GM23338 (cell line): ENCODE data around the gene UGGT2. TPM values are rescaled to one million over a fixed set of nuclear protein-coding genes. Genes with fewer than 3 reads are reported as not detected.
"Not testable (repeated sequence)": the region's sequence is repeated elsewhere in the genome, so short reads cannot be mapped to it uniquely, and the experiment has no call there.

ENCODE experiments used
- ATAC-seq: fragments of 200-7000 bp; cut with Tn5 transposase; 3 replicates; pipeline ENCODE4 v1.9.1; 2020
- DNase-seq: peaks from one replicate; pipeline ENCODE4 v3.0.0-alpha.2; 2015; ENCODE audit warnings: low spot score
- H2AFZ ChIP-seq: fragments of 200-600 bp; sonication (generic); 2 replicates; pipeline ENCODE4 v1.8.0; 2016; ENCODE audit warnings: antibody characterized with exemption, mild to moderate bottlenecking, moderate library complexity
- H3F3A ChIP-seq: fragments of 200-600 bp; sonication (generic); replicated peaks from 2 replicates; pipeline ENCODE4 v1.8.0; 2017; ENCODE audit warnings: antibody characterized with exemption, mixed run types, low read depth
- H3K27ac ChIP-seq: fragments of 200-600 bp; sonication (generic); 2 replicates; pipeline ENCODE4 v1.6.1; 2016; ENCODE audit warnings: low read depth
- H3K27me3 ChIP-seq: fragments of 200-600 bp; sonication (generic); 2 replicates; pipeline ENCODE4 v1.8.0; 2016; ENCODE audit warnings: mild to moderate bottlenecking, mixed run types, moderate library complexity; ENCODE audit not compliant: insufficient read depth
- H3K36me3 ChIP-seq: fragments of 200-600 bp; sonication (generic); 2 replicates; pipeline ENCODE4 v1.8.0; 2016; ENCODE audit warnings: mild to moderate bottlenecking; ENCODE audit not compliant: insufficient read depth
- H3K4me1 ChIP-seq: fragments of 200-600 bp; sonication (generic); 2 replicates; pipeline ENCODE4 v1.8.0; 2016; ENCODE audit warnings: mild to moderate bottlenecking, moderate library complexity; ENCODE audit not compliant: insufficient read depth
- H3K4me2 ChIP-seq: fragments of 200-600 bp; sonication (generic); 2 replicates; pipeline ENCODE4 v1.7.1; 2017; ENCODE audit warnings: mixed run types
- H3K4me3 ChIP-seq: fragments of 200-600 bp; sonication (generic); 2 replicates; pipeline ENCODE4 v1.6.1; 2016; ENCODE audit warnings: mixed run types
- H3K79me2 ChIP-seq: fragments of 200-600 bp; sonication (generic); replicated peaks from 2 replicates; pipeline ENCODE4 v1.8.0; 2017; ENCODE audit warnings: mild to moderate bottlenecking; ENCODE audit not compliant: insufficient read depth
- H3K9me2 ChIP-seq: fragments of 200-600 bp; sonication (generic); 2 replicates; pipeline ENCODE4 v1.8.0; 2017; ENCODE audit not compliant: insufficient read depth
- H4K20me1 ChIP-seq: fragments of 200-600 bp; sonication (generic); replicated peaks from 2 replicates; pipeline ENCODE4 v1.8.0; 2017; ENCODE audit warnings: mild to moderate bottlenecking; ENCODE audit not compliant: insufficient read depth
- H3K27ac Mint-ChIP-seq: 2 replicates; pipeline ENCODE4 v1.8.0; 2020; ENCODE audit warnings: inconsistent platforms, mild to moderate bottlenecking, moderate library complexity, mixed read lengths
- H3K27me3 Mint-ChIP-seq: 3 replicates; pipeline ENCODE4 v1.8.0; 2022; ENCODE audit warnings: low read depth, mild to moderate bottlenecking, moderate library complexity, mixed read lengths, inconsistent platforms; ENCODE audit not compliant: insufficient read depth, poor library complexity
- H3K36me3 Mint-ChIP-seq: 3 replicates; pipeline ENCODE4 v1.8.0; 2021; ENCODE audit warnings: low read depth, mild to moderate bottlenecking, inconsistent platforms, moderate library complexity, mixed read lengths
- H3K4me1 Mint-ChIP-seq: 3 replicates; pipeline ENCODE4 v1.8.0; 2020; ENCODE audit warnings: mild to moderate bottlenecking, inconsistent platforms, mixed read lengths
- H3K4me3 Mint-ChIP-seq: 3 replicates; pipeline ENCODE4 v1.8.0; 2021; ENCODE audit warnings: moderate library complexity, mild to moderate bottlenecking, inconsistent platforms, mixed read lengths
- H3K9me3 Mint-ChIP-seq: 3 replicates; pipeline ENCODE4 v1.8.0; 2020; ENCODE audit warnings: moderate library complexity, mild to moderate bottlenecking, inconsistent platforms, mixed read lengths
- CREB1 ChIP-seq: fragments of 250-450 bp; sonication (Bioruptor Pico); IDR thresholded peaks from 2 replicates; pipeline ENCODE4 v1.5.0; 2020; ENCODE audit warnings: low read depth, mild to moderate bottlenecking, moderate library complexity
- EZH2 ChIP-seq: fragments of 200-600 bp; sonication (generic); IDR thresholded peaks from one replicate; pipeline ENCODE4 v1.8.0; 2017; ENCODE audit warnings: antibody characterized with exemption, mild to moderate bottlenecking, low read depth; ENCODE audit not compliant: unreplicated experiment
- NANOG ChIP-seq: IDR thresholded peaks from 2 replicates; pipeline ENCODE4 v1.6.1; 2016; ENCODE audit warnings: antibody characterized with exemption, borderline replicate concordance
- POLR2AphosphoS5 ChIP-seq: IDR thresholded peaks from 2 replicates; pipeline ENCODE4 v1.6.1; 2016; ENCODE audit warnings: antibody characterized with exemption, low read depth
- STAT1 ChIP-seq: IDR thresholded peaks from one replicate; pipeline ENCODE4 v1.6.1; 2016; ENCODE audit warnings: antibody characterized with exemption; ENCODE audit not compliant: unreplicated experiment
- ZNF114 ChIP-seq: fragments of 250-450 bp; sonication (Bioruptor Pico); IDR thresholded peaks from 2 replicates; pipeline ENCODE4 v1.5.0; 2020; ENCODE audit warnings: mild to moderate bottlenecking, moderate library complexity
- polyA plus RNA-seq: library from polyadenylated mRNA; unstranded; fragments of >200 nt; fragmentation: Nextera tagmentation; extraction: Ambion mirVana; gene quantifications from 2 replicates; pipeline ENCODE4 v1.2.1, GENCODE V29; 2016
- total RNA-seq: library from RNA; depleted of rRNA; stranded (reverse); fragments of >200 nt; shearing (Covaris generic); gene quantifications from 2 replicates; pipeline ENCODE4 v1.2.3, GENCODE V29; 2014
- TF ChIP-seq, protein P1 (sequence below): fragments of 250-450 bp; sonication (Bioruptor Pico); IDR thresholded peaks from 2 replicates; pipeline ENCODE4 v1.5.0; 2020; ENCODE audit warnings: mild to moderate bottlenecking, moderate library complexity
- TF ChIP-seq, protein P2 (sequence below): IDR thresholded peaks from 2 replicates; pipeline ENCODE4 v1.6.1; 2016; ENCODE audit warnings: antibody characterized with exemption
- TF ChIP-seq, protein P3 (sequence below), 2 experiments: fragments of 200-600 bp in 1 of 2; sonication (generic) in 1 of 2; conservative IDR thresholded peaks; 2 replicates each; pipeline versions ENCODE4 v1.5.1 to v1.6.1; 2016 to 2017; ENCODE audit warnings: antibody characterized with exemption in 2 of 2, low read depth in 2 of 2, mild to moderate bottlenecking in 2 of 2, moderate library complexity in 1 of 2

The UGGT2 gene
- total and polyA plus RNA-seq, 2 experiments from 2014 or later, result 44.0 to 60.5 TPM

DNA sequence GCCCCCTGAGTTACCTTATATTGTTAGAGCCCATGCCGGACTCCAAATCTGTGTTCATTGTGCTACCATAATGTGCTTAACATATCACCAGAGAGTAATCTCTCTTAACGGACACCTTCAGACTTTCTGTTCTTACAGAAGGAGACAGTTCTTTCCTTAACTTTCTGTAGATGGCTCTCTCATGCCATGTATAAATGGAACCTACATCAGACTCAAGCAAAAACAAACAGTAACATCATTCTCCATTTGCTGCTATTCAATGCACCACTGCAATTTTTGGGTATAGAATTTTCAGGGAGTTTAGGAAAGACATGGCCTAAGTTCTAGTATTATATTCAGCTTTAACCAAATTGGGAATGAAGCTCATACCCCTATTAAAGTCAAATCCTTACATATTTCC, 12.6 kb upstream of the UGGT2 start (continued):
- TF ChIP-seq, protein P1, sequence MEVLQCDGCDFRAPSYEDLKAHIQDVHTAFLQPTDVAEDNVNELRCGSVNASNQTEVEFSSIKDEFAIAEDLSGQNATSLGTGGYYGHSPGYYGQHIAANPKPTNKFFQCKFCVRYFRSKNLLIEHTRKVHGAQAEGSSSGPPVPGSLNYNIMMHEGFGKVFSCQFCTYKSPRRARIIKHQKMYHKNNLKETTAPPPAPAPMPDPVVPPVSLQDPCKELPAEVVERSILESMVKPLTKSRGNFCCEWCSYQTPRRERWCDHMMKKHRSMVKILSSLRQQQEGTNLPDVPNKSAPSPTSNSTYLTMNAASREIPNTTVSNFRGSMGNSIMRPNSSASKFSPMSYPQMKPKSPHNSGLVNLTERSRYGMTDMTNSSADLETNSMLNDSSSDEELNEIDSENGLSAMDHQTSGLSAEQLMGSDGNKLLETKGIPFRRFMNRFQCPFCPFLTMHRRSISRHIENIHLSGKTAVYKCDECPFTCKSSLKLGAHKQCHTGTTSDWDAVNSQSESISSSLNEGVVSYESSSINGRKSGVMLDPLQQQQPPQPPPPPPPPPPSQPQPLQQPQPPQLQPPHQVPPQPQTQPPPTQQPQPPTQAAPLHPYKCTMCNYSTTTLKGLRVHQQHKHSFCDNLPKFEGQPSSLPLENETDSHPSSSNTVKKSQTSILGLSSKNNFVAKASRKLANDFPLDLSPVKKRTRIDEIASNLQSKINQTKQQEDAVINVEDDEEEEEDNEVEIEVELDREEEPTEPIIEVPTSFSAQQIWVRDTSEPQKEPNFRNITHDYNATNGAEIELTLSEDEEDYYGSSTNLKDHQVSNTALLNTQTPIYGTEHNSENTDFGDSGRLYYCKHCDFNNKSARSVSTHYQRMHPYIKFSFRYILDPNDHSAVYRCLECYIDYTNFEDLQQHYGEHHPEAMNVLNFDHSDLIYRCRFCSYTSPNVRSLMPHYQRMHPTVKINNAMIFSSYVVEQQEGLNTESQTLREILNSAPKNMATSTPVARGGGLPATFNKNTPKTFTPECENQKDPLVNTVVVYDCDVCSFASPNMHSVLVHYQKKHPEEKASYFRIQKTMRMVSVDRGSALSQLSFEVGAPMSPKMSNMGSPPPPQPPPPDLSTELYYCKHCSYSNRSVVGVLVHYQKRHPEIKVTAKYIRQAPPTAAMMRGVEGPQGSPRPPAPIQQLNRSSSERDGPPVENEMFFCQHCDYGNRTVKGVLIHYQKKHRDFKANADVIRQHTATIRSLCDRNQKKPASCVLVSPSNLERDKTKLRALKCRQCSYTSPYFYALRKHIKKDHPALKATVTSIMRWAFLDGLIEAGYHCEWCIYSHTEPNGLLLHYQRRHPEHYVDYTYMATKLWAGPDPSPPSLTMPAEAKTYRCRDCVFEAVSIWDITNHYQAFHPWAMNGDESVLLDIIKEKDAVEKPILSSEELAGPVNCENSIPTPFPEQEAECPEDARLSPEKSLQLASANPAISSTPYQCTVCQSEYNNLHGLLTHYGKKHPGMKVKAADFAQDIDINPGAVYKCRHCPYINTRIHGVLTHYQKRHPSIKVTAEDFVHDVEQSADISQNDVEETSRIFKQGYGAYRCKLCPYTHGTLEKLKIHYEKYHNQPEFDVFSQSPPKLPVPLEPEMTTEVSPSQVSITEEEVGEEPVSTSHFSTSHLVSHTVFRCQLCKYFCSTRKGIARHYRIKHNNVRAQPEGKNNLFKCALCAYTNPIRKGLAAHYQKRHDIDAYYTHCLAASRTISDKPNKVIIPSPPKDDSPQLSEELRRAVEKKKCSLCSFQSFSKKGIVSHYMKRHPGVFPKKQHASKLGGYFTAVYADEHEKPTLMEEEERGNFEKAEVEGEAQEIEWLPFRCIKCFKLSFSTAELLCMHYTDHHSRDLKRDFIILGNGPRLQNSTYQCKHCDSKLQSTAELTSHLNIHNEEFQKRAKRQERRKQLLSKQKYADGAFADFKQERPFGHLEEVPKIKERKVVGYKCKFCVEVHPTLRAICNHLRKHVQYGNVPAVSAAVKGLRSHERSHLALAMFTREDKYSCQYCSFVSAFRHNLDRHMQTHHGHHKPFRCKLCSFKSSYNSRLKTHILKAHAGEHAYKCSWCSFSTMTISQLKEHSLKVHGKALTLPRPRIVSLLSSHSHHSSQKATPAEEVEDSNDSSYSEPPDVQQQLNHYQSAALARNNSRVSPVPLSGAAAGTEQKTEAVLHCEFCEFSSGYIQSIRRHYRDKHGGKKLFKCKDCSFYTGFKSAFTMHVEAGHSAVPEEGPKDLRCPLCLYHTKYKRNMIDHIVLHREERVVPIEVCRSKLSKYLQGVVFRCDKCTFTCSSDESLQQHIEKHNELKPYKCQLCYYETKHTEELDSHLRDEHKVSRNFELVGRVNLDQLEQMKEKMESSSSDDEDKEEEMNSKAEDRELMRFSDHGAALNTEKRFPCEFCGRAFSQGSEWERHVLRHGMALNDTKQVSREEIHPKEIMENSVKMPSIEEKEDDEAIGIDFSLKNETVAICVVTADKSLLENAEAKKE (CRISPR knock-in tag), result no peak
- TF ChIP-seq ZNF114, result no peak
- TF ChIP-seq NANOG, result no peak
- no peak for TF ChIP-seq STAT1
- no peak for TF ChIP-seq CREB1 (CRISPR knock-in tag)
- TF ChIP-seq, protein P2, sequence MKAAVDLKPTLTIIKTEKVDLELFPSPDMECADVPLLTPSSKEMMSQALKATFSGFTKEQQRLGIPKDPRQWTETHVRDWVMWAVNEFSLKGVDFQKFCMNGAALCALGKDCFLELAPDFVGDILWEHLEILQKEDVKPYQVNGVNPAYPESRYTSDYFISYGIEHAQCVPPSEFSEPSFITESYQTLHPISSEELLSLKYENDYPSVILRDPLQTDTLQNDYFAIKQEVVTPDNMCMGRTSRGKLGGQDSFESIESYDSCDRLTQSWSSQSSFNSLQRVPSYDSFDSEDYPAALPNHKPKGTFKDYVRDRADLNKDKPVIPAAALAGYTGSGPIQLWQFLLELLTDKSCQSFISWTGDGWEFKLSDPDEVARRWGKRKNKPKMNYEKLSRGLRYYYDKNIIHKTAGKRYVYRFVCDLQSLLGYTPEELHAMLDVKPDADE, result no peak
- no peak for TF ChIP-seq EZH2
- TF ChIP-seq POLR2AphosphoS5, result no peak

DNA sequence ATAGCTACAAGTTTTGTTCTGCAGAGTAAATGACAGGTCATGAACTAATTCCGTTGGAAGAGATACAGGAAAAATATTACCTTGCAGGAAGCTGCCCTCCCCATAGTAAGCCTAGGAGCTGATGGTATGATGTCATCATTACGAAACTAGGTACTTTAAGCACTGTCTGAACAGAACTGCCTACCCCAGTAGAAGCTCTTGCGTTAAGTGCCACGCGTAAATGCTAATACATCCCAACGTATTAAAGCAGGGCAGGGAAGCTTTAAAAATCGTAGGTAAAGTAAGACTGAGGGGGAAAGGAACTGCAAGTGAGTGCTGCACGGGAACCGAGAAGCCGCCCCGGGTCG, 572 bp downstream of the UGGT2 start:
- Histone ChIP-seq H3K4me2 (peak overlapping the region; percentile 76), H3K4me1 (no peaks in the 10 kb centered on the region), H3K27ac (no peak overlapping the region), H3K36me3 (no peaks in the 10 kb centered on the region), H3K9me2 (no peaks in the 10 kb centered on the region; the same call in 1 of the 2 replicates), H4K20me1 (peaks cover 25% of the 10 kb centered on the region; the same call in 1 of the 2 replicates), H2AFZ (peak overlapping the region; percentile 96; the same call in 1 of the 2 replicates), H3F3A (no peaks in the 10 kb centered on the region), H3K4me3 (peak overlapping the region; percentile 73), H3K79me2 (peaks cover 55% of the 10 kb centered on the region), H3K27me3 (no peaks in the 10 kb centered on the region)
- H3K27me3 Mint-ChIP-seq, result peaks cover 8% of the 10 kb centered on the region
- ATAC-seq (peak; percentile 37), DNase-seq (peak; percentile 44)
- peaks cover 20% of the 10 kb centered on the region for H3K9me3 Mint-ChIP-seq
- H3K36me3 Mint-ChIP-seq, result peaks cover 28% of the 10 kb centered on the region
- H3K4me3 Mint-ChIP-seq, result peak overlapping the region; percentile 98
- TF ChIP-seq NANOG, result no peak
- peak; percentile 74 for TF ChIP-seq CREB1 (CRISPR knock-in tag)
- TF ChIP-seq, protein P3, sequence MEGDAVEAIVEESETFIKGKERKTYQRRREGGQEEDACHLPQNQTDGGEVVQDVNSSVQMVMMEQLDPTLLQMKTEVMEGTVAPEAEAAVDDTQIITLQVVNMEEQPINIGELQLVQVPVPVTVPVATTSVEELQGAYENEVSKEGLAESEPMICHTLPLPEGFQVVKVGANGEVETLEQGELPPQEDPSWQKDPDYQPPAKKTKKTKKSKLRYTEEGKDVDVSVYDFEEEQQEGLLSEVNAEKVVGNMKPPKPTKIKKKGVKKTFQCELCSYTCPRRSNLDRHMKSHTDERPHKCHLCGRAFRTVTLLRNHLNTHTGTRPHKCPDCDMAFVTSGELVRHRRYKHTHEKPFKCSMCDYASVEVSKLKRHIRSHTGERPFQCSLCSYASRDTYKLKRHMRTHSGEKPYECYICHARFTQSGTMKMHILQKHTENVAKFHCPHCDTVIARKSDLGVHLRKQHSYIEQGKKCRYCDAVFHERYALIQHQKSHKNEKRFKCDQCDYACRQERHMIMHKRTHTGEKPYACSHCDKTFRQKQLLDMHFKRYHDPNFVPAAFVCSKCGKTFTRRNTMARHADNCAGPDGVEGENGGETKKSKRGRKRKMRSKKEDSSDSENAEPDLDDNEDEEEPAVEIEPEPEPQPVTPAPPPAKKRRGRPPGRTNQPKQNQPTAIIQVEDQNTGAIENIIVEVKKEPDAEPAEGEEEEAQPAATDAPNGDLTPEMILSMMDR (conservative IDR thresholded peaks at IDR 0.05; ENCODE audit: low read depth in 2 of 2), result no peak
- H3K27ac Mint-ChIP-seq, result peak overlapping the region; percentile 82; the same call in 1 of the 2 replicates
- H3K4me1 Mint-ChIP-seq, result peaks cover 8% of the 10 kb centered on the region; the same call in 1 of the 3 replicates

DNA sequence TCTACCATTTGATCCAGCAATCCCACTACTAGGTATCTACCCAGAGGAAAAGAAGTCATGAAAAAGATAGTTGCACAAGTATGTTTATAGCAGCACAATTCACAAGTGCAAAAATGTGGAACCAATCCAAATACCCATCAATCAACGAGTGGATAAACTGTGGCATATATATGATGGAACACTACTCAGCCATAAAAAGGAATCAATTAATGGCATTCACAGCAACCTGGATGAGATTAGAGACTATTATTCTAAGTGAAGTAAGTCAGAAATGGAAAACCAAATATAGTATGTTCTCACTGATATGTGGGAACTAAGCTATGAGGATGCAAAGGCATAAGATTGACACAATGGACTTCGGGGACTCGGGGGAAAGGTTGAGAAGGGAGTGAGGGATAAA, 1.3 kb downstream of the UGGT2 start:
- not testable (repeated sequence) for H3K27ac Mint-ChIP-seq, H3K4me1 Mint-ChIP-seq, DNase-seq, H3F3A ChIP-seq, ATAC-seq, H3K27ac ChIP-seq, H3K4me1 ChIP-seq, H3K9me2 ChIP-seq, H2AFZ ChIP-seq, H3K36me3 ChIP-seq, H3K27me3 ChIP-seq, H3K27me3 Mint-ChIP-seq
- H3K9me3 Mint-ChIP-seq, result peaks cover 26% of the 10 kb centered on the region
- Histone ChIP-seq H3K4me3 (peak overlapping the region; percentile 73), H4K20me1 (peaks cover 29% of the 10 kb centered on the region; the same call in 1 of the 2 replicates), H3K79me2 (peaks cover 62% of the 10 kb centered on the region), H3K4me2 (peak overlapping the region; percentile 76)
- peaks cover 35% of the 10 kb centered on the region for H3K36me3 Mint-ChIP-seq
- H3K4me3 Mint-ChIP-seq, result peak overlapping the region; percentile 98
